Stimulated activated CD8-positive, alpha-beta memory T cell treated with anti-CD3 and anti-CD28 coated beads, Interleukin-4, amount 100 ng/mL, for 48 hours (primary cell): ENCODE measurements around the gene ELP4.
"Not testable (repeated sequence)": the region's sequence is repeated elsewhere in the genome, so short reads cannot be mapped to it uniquely, and the experiment has no call there.

ENCODE experiments used
- DNase-seq: peaks from one replicate; pipeline ENCODE4 v3.0.0-alpha.2; 2020

Gene ELP4

GRCh38 chr11:31509429-31510345, at the start of gene ELP4, which contains the start of gene IMMP1L:
Gene ELP4, plus strand, starts transcription at chr11:31509767. Its CDS starts 18 bp downstream, at chr11:31509785.
Gene IMMP1L, minus strand, starts transcription at chr11:31509622. Its CDS starts 46,346 bp downstream, at chr11:31463276.
- peak; percentile 95 for DNase-seq

DNA sequence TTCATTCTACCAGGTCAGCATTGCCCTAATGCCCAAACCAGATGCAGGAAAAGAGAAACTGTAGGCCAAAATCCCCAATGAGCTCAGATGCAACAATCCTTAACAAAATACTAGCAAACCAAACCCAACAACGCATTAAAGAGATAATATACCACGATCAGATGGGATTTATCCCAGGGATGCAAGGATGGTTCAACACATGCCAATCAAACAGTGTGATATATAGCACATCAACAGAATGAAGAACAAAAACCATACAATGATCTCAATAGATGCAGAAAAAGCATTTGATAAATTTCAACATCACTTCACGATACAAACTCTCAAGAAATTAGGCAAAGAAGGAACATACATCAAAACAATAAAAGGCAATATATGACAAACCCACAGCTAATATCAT, 45.1 kb upstream of the ELP4 start:
- DNase-seq = no peak

- DNase-seq = no peak
Observed at GRCh38 chr11:31474083-31474482, 35.5 kb upstream of the ELP4 start.

GRCh38 chr11:31477528-31478222, 31.9 kb upstream of the ELP4 start:
- no peak for DNase-seq

GRCh38 chr11:31478223-31478590, 31.4 kb upstream of the ELP4 start:
- DNase-seq = no peak

DNA sequence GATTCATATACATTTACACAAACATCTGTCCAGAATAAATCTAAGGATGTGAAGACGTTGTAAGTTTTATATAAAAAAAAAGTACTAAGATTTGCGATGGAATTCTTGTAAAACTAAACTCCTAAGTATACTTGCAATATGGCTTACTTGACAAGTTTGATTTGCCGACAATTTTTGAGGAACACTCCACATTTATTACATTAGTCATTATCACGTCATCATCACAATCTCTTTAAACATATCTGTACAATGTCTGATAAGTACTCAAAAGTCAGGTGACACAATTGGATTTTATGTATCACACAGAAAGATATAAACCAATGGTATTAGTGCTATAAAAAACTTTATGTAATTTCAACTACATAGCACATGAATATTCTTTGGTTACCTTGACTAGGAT, 30.5 kb upstream of the ELP4 start:
- DNase-seq = no peak

DNA sequence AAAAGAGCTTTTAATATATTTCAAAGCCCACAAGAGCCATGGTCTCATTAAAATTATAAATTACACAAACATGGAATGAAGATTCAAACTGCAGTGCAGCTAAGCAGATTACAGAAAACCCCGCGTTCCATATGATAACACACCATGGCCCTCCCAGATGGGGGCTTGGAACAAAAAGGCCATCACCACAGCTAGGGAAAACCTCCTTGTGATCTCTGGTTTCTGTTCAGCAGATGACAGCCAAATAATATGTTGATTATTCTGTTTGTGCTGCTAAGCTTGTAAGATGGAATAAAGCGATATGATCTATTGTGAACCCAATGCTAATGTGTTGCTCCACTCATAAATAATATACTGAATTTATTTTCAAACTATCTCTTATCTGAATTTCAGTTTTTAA, 28.6 kb upstream of the ELP4 start:
- DNase-seq = no peak

GRCh38 chr11:31484497-31484896, 25.1 kb upstream of the ELP4 start:
- no peak for DNase-seq

DNA sequence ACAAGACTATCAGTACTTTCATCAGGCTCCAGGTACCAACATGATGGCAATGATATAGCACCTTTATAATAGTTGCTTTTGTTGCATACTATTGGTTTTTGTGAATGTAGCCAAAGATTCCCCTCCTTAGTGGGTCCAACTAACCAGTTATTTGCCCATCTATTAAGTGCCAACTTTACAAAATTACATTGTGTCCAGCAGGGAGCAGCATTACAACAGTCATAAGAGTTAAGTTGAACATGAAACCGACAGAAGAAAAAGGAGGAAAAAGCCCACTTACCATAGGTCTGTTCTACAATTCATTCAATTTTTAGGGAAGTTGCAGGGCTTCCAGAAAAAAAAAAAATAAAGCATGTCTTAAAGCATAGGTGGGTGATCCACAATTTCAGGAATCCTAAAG, 21.7 kb upstream of the ELP4 start:
- DNase-seq = no peak

DNA sequence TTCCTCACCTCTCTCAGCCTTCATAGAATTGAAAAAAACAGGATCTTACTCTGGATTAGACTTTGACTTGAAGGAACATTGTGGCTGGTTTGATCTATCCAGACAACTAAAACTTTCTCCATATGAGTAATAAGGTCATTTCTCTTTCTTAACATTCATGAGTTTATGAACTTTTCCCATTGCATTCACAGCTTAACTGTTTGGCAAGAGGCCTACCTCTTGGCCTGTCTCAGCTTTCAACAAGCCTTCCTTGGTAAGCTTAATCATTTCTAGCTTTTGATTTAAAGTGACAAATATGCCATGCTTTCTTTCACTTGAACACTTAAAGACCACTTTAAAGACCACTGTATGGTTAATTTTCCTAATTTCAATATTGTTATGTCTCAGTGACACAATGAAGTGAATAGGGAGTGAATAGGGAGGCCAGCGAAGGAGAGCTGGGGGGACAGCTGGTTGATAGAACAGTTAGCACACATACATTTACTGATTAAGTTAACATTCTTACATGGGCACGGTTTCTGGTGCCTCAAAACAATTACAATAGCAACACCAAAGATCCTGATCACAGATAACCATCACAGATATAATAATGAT, 17.1 kb upstream of the ELP4 start:
- DNase-seq = no peak

GRCh38 chr11:31493235-31493634, 16.3 kb upstream of the ELP4 start:
- no peak for DNase-seq

DNA sequence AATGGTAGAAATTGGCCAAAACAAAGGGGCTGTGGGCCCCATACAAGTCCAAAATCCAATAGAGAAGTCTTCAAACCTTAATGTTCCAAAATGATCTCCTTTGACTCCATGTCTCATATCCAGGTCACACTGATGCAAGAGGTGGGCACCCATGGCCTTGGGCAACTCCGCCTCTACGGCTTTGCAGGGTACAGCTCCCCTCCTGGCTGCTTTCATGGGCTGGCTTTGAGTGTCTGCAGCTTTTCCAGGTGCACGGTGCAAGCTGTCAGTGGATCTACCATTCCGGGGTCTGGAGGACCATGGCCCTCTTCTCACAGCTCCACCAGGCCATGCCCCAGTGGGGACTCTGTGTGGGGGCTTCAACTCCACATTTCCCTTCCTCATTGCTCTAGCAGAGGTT, 15.8 kb upstream of the ELP4 start:
- not testable (repeated sequence) for DNase-seq

DNA sequence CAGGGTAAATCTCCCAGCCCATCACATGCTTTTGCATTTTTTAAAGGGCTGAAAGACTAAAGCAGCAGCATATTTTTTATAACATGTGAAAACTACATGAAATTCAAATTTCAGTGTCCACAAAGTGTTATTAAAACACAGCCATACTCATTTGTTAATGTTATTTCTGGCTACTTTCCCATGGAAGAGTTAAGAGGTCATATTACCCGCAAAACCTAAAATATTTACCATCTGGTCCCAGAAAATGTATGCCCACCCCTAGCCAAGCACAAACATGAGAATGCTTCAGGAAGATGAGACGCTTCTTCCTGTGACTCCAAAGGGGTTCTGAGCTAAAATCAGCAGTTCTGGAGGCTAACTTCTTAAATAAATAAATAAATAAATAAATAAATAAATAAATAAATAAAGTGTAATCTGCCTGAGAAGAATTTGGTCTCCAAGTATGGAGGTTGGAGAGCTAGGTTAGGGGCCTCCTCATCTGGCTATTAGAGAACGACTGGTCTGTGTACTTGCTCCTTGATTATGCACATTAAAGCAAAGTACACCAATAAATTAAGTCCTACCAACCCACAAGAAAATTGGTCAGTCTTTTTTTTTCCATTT, 9.9 kb upstream of the ELP4 start:
- no peak for DNase-seq

DNA sequence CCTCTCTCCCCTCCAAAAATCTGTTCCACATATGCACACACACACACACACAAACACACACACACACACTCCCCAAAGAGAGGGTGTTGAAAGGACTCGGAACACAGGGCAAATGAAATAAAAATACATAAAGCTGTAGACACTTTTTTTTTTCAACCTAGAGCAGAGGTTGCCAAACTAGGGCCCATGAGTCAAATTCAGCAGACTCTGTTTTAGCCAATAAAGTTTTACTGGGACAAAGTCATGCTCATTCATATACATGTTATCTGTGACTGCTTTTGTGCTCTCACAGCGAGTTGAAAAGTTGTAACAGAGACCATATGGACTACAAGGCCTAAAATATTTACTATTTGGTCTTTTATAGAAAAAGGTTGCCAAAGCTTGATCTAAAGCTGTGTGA, 9.0 kb upstream of the ELP4 start:
- no peak for DNase-seq

DNA sequence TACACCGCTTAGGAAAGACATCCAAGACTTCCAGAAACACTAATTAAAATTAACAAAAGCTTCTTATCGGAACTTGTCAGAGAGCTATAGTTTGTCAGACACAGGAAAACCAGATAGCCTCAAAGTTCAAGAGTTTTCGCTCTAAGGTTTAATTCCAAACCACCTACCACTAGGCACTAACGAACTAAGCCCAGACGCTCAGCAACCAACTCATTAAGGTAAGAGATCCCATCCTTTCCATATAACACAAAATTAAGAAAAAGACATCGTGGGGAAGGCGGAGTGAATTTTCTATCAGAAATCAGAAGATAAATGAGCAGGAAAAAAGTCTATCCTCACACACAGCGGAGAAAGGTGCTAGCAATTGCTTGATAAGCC, 527 bp upstream of the ELP4 start:
- DNase-seq = no peak

DNA sequence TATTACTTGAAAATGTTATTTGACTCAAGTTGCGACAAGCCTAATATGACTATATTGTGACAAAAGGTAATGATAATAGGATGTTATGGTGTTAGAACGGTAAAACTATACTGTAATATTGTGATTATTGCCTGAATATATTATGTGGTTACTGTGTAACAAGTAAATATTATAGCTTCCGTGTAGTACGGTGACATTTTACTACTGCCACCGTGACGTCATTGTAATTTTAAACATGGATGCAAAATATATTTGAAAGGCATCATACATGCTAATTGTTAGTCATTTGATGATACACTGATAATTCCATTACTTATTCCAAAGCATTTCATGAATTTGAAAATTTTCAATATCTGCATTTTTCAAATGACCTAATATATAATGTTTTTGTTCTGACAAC, 2.5 kb downstream of the ELP4 start:
- no peak for DNase-seq

- DNase-seq = no peak
Observed at GRCh38 chr11:31521497-31522150, 12.1 kb downstream of the ELP4 start.

- DNase-seq = no peak
Observed at GRCh38 chr11:31529189-31529588, 19.6 kb downstream of the ELP4 start.

GRCh38 chr11:31529701-31530100, 20.1 kb downstream of the ELP4 start:
- DNase-seq = no peak

DNA sequence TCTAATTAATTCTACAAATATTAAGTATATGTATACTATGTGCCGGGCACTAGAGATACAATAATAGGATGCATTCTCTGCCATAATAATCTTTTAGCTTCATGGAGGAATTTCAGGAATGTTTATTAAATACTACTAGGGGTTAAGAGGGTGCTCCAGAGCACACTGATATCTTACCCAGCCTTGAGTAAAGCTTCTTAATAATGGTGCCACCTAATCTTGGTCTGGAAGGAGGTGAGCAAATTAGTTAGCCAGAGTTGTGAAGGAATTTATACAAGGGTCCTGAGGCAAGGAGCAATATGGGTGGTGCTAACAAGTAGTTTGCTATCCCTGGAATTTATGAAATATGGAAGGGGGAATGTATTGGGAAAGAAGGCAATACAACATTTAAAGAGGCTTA, 21.7 kb downstream of the ELP4 start:
- no peak for DNase-seq

DNA sequence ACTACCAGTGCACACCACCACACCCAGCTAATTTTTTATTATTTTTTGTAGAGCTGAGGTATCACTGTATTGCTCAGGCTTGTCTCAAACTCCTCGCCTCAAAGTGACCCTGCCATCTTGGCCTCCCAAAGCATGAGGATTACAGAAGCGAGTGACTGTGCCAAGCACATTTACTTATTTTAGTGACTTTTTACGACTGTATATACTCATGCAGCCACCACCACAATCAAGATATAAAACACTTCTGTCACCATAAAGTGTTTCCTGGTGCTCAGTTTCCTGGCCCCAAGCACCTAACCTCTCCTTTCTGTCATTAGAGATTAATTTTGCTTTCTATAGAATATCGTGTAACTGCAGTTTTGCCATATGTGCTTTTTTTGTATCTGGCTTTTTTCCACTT, 25.9 kb downstream of the ELP4 start:
- DNase-seq = no peak

GRCh38 chr11:31542862-31543261, 33.3 kb downstream of the ELP4 start:
- DNase-seq = no peak

GRCh38 chr11:31555938-31556337, 46.4 kb downstream of the ELP4 start:
- no peak for DNase-seq
